Activated naive CD4-positive, alpha-beta T cell treated with anti-CD3 and anti-CD28 coated beads, Interleukin-2, amount 10 ng/mL, durations not matched to agents 7 days and 5 days (primary cell): ENCODE results near the gene PLXNC1.

ENCODE experiments used
- CTCF ChIA-PET: fragments of 350-600 bp; sonication (Branson Sonifier 250); formaldehyde crosslinking; loops from one replicate; lab custom pipeline; 2021; ENCODE audit warnings: antibody characterized with exemption; lab: Charles Lee
- DNase-seq: peaks from one replicate; pipeline ENCODE4 v3.0.0-alpha.2; 2020
- H3K27ac Mint-ChIP-seq: one replicate; pipeline ENCODE4 v1.8.0; 2021; ENCODE audit warnings: mild to moderate bottlenecking, moderate library complexity, mixed read lengths
- H3K27me3 Mint-ChIP-seq: one replicate; pipeline ENCODE4 v1.8.0; 2021; ENCODE audit warnings: mild to moderate bottlenecking, mixed read lengths
- H3K36me3 Mint-ChIP-seq: one replicate; pipeline ENCODE4 v1.8.0; 2021; ENCODE audit warnings: mixed read lengths
- H3K4me1 Mint-ChIP-seq: one replicate; pipeline ENCODE4 v1.8.0; 2021; ENCODE audit warnings: mixed read lengths
- H3K4me3 Mint-ChIP-seq: one replicate; pipeline ENCODE4 v1.8.0; 2021; ENCODE audit warnings: mild to moderate bottlenecking, moderate library complexity, mixed read lengths
- H3K9me3 Mint-ChIP-seq: one replicate; pipeline ENCODE4 v1.8.0; 2021; ENCODE audit warnings: mixed read lengths

The PLXNC1 gene

DNA sequence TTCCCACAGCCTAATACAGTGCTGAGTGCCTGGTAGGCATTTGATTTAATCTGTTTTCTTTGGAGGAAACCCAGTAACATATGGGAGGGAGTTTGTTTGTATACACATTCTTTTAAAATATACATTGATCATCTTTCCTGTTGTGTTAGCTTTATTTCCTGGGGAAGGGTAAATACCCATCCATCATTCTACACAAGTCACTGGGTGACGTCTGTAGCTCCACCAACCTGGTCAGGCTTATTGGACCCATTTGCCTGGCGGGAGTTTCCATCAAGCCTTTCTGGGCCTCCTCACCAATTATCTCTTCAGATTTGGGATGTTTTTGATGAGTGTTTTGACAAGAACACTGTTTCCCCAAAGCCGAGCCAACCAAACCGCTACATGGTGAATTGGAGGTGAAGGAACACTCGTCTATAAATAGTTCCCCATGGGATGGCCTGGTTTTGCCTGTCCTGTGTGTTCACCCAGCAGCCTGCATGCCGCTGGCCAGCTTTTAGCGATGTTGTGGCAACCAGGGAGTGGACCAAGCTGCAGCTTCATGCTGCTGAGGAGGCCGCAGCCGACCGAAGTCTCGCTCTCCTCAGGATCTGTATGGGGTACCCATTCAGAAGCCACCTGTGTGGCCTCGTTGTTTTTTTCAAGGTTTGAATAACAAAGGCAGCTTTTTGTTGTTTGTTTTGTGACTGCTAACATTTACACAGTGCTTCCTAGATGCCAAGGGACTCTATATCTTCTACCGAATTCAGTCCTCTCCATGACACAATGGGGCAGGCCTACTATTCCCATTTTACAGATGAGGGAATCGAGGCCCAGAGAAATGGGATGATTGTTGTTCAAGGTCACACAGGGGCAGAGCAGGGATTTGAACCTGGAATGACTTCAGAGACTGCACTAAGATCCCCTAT lies 22.6 kb downstream of the PLXNC1 start:
- Mint-ChIP-seq H3K27me3 (no peaks in the 10 kb centered on the region), H3K4me3 (no peak overlapping the region), H3K9me3 (no peaks in the 10 kb centered on the region), H3K36me3 (peaks cover 47% of the 10 kb centered on the region), H3K4me1 (peaks cover 70% of the 10 kb centered on the region), H3K27ac (no peak overlapping the region)
- no peak for DNase-seq
- CTCF ChIA-PET = no interaction called here

DNA sequence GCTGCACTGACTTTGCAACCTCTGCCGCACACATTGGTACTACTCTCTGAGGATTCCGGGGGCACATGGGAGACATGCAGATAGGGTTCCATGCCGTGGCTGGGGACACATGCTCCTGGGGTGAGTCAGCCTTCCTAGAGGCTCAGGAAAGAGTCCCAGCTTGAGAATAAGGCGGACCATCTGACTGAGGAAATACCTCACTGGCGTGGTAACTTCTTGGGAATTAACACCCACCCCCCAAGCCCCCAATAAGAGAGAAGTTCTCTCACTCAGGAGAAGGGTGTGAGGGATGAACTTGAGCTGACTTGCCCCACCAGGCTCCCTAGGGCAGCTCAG lies 23.2 kb downstream of the PLXNC1 start:
- Mint-ChIP-seq H3K27ac (no peak overlapping the region), H3K4me1 (peaks cover 74% of the 10 kb centered on the region), H3K9me3 (no peaks in the 10 kb centered on the region), H3K27me3 (no peaks in the 10 kb centered on the region), H3K36me3 (peaks cover 49% of the 10 kb centered on the region), H3K4me3 (no peak overlapping the region)
- CTCF ChIA-PET = no interaction called here
- no peak for DNase-seq

DNA sequence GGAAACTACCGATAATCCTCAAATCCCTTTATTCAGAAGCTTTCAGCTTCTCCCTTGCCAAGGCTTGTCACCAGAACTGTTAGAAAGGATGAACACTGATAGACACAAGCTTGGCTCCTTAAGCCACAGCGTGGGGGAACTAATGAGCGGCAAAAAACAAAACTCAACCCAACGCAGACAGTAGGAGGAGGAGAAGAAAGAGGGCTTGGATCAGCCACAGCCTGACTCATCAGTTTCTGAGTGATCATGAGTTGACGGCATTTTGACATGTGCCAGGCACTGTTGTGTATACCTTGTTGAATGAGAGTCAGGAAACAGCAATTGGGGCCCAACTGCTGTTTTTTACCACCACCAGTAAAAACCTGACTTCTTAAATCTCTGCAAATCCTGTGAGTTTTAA lies 23.7 kb downstream of the PLXNC1 start:
- Mint-ChIP-seq H3K9me3 (no peaks in the 10 kb centered on the region), H3K4me1 (peaks cover 74% of the 10 kb centered on the region), H3K27ac (no peak overlapping the region), H3K27me3 (no peaks in the 10 kb centered on the region), H3K36me3 (peaks cover 49% of the 10 kb centered on the region), H3K4me3 (no peak overlapping the region)
- peak; percentile 25 for DNase-seq
- CTCF ChIA-PET = interaction anchor here (2.0 kb wide), 1 partner anchor 33 kb away, joined by 5 read pairs; no protein-coding TSS in a partner anchor

DNA sequence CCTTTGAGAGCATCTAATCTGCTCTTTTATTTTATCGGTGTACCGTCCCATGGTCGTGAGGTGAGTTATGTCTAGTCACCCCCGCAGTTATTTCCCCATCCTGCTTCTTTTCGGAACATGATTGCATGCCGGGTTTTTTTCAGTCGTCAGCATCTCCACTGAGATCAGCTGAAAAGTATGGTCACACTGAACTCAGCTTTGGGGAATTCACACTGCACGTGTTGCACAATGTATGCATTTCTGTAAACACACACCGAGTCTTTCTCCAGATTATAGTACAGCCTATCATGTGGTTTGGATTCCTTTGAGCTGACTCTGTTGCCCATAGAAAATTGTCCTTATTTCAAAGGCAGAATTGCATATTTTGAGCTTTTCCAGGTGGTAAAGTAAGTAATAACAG lies 24.6 kb downstream of the PLXNC1 start:
- DNase-seq = no peak
- peaks cover 59% of the 10 kb centered on the region for H3K36me3 Mint-ChIP-seq
- peaks cover 76% of the 10 kb centered on the region for H3K4me1 Mint-ChIP-seq
- H3K27me3 Mint-ChIP-seq = no peaks in the 10 kb centered on the region
- H3K4me3 Mint-ChIP-seq = no peak overlapping the region
- peaks cover 7% of the 10 kb centered on the region for H3K9me3 Mint-ChIP-seq
- no peak overlapping the region for H3K27ac Mint-ChIP-seq
- CTCF ChIA-PET = interaction anchor here (1.4 to 2.0 kb wide), 2 partner anchors 22 to 32 kb away, joined by 5 read pairs; no protein-coding TSS in a partner anchor

DNA sequence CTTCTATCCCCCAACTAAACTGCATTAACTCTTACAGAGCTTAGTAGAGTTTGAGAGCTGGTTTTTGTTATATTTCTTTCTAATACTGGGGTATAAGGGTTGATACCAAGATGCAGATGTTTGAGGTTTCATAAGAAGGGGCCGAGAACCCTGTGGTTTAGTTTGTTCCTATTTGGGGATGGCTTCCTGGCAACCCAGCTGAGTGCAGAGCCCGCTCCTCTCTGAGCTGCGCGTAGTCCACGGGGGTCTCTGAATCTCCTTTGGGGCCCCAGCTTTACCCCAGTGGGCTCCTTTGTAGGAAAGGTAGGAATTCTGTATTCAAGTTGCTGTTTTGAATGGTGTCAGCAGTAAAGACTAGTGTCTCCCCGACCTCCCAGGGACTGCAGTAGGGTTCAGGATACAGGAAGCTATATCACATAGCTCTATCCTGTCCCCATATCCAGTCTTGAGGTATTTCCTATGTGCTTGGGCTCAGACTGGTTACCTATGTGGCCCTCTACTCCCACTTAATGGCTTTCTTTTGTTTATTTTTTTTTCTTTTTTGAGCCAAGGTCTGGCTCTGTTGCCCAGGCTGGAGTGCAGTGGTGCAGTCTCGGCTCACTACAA lies 25.4 kb downstream of the PLXNC1 start:
- peaks cover 62% of the 10 kb centered on the region for H3K36me3 Mint-ChIP-seq
- H3K27ac Mint-ChIP-seq = no peak overlapping the region
- H3K4me3 Mint-ChIP-seq = no peak overlapping the region
- peaks cover 68% of the 10 kb centered on the region for H3K4me1 Mint-ChIP-seq
- peaks cover 11% of the 10 kb centered on the region for H3K9me3 Mint-ChIP-seq
- no peaks in the 10 kb centered on the region for H3K27me3 Mint-ChIP-seq
- no peak for DNase-seq
- CTCF ChIA-PET = interaction anchor here (0.6 to 2.0 kb wide), 5 partner anchors 8 to 1828 kb away, joined by 3 to 5 read pairs (median 3); no protein-coding TSS in a partner anchor

DNA sequence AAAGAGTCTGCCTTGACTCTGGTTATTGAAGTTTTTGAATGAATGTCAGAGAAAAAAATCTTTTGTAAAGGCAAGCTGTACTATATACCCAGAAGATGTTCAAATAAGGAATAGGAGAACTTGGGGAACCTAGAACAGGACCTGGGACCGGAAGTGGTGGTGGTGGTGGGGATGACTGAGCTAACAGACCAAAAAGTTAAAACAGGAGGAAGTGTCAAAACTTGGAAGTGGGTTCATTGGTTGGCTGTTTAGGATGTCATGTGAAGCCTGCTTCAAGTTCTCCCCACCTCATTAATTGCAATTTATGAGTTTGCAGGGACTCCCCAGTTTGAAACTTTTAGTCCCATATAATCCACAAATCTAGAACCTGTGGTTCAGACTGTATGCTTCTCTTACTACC lies 26.2 kb downstream of the PLXNC1 start:
- peak overlapping the region; percentile 61 for H3K27ac Mint-ChIP-seq
- peaks cover 64% of the 10 kb centered on the region for H3K36me3 Mint-ChIP-seq
- H3K9me3 Mint-ChIP-seq = peaks cover 11% of the 10 kb centered on the region
- peaks cover 61% of the 10 kb centered on the region for H3K4me1 Mint-ChIP-seq
- peak overlapping the region; percentile 33 for H3K4me3 Mint-ChIP-seq
- no peaks in the 10 kb centered on the region for H3K27me3 Mint-ChIP-seq
- DNase-seq = peak; percentile 74
- CTCF ChIA-PET = interaction anchor here (0.6 to 1.0 kb wide), 4 partner anchors 8 to 1829 kb away, joined by 3 read pairs; no protein-coding TSS in a partner anchor

DNA sequence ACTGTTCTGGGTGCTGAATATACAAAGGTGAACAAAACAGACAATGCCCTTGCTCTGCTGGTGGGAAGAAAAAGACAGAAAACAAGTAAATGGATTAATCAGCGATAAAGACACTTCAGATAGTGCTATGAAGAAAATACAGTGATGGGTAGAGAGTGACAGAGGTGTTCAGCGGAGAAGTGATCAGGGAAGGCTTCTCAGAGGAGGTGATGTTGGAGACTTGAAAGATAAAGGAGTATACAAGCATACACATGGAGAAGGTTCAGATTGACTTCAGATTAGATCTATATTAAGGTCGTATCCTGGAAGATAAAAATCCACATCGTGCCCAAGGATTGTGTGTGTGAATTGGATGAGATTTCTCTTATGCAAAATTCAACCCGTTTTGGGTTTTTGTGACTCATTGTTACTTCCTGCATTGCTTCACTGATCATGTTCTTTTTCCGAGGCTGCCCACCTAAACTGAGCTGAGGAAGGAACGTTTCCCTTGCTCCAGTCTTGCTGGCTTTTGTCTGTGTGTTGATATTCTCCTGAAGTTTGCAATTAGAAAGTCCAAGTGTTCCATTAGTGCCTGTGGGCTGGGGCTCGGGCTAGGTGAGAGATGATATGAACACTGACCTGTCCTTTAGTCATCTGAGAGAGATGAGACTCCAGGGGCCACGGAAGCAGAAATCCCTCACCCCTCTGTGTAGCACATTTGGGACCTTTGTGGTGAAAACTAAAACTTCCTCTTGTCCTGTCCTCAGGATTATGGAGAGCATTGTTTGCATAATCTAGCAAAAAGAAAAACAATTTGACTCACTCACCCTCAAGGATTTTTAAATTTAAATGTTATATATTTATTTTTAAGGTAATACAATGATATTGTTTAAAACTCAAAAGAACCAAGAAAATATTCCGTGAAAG lies 27.6 kb downstream of the PLXNC1 start:
- H3K27me3 Mint-ChIP-seq = no peaks in the 10 kb centered on the region
- H3K9me3 Mint-ChIP-seq = peaks cover 11% of the 10 kb centered on the region
- CTCF ChIA-PET = no interaction called here
- DNase-seq = no peak
- no peak overlapping the region for H3K4me3 Mint-ChIP-seq
- no peak overlapping the region for H3K27ac Mint-ChIP-seq
- H3K36me3 Mint-ChIP-seq = peaks cover 63% of the 10 kb centered on the region
- H3K4me1 Mint-ChIP-seq = peaks cover 61% of the 10 kb centered on the region

DNA sequence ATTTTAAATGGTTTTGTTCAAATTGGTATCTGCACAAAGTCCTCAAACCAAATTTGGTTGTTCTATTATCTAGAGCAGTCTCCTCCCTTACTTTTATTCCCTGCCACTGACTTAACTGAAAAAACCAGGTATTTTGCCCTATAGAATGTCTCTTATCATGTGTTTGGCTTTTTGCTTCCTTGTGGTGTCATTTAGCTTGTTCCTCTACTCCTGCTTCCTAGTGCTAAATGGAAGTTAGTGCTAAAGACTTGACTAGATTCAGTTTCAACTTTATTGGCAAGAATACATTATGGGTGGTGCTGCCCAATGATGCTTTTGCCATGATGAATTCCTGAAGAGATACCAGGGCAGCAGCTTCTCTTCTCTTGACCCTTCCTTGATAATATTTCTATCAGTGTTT lies 29.7 kb downstream of the PLXNC1 start:
- Mint-ChIP-seq H3K4me3 (no peak overlapping the region), H3K9me3 (peaks cover 11% of the 10 kb centered on the region), H3K27ac (no peak overlapping the region), H3K4me1 (peaks cover 49% of the 10 kb centered on the region), H3K36me3 (peaks cover 55% of the 10 kb centered on the region), H3K27me3 (no peaks in the 10 kb centered on the region)
- CTCF ChIA-PET = interaction anchor here (0.9 to 1.5 kb wide), 2 partner anchors 12 to 31 kb away, joined by 3 to 4 read pairs; no protein-coding TSS in a partner anchor
- DNase-seq = no peak

DNA sequence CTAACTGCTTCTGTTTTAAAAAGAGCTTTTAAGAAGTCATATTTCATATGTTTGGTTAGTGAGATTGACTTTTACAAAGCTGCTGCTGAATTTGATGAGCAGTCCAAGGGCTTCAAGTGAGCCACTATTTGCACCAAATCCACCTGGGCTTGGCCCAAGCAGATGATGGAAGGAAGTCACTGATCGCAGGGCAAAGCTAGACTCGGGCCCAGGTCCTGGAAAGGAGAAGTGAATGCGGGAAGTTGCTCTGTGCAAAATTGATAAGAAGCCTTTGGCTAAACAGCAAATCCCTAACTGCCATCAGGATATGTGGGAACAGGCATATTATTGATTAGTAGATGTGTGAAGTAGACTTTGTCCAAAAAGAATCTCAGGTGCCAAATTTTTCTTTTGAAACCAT lies 30.5 kb downstream of the PLXNC1 start:
- DNase-seq = no peak
- H3K9me3 Mint-ChIP-seq = peaks cover 11% of the 10 kb centered on the region
- H3K27ac Mint-ChIP-seq = no peak overlapping the region
- H3K4me3 Mint-ChIP-seq = no peak overlapping the region
- CTCF ChIA-PET = interaction anchor here (0.9 to 1.5 kb wide), 2 partner anchors 11 to 30 kb away, joined by 3 to 4 read pairs; no protein-coding TSS in a partner anchor
- peaks cover 61% of the 10 kb centered on the region for H3K36me3 Mint-ChIP-seq
- H3K27me3 Mint-ChIP-seq = no peaks in the 10 kb centered on the region
- peaks cover 43% of the 10 kb centered on the region for H3K4me1 Mint-ChIP-seq

DNA sequence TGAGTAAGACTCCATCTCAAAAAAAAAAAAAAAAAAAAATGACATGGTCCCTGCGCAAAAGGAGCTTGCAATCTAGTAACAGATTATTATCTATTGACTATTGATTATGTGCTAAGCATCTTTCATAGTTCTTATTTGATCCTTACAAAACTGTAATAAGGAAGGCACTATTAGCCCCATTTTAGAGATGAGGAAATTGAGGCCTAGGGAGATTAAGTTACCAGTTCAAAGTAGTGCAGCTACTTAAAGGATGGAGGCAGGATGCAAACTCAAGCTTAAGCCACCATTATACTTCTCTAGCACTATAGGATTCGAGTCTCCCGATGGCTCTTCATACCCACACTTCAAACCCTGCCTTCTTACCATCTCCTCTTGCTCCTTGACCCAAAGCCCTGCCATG lies 31.3 kb downstream of the PLXNC1 start:
- Mint-ChIP-seq H3K4me3 (no peak overlapping the region), H3K36me3 (peaks cover 58% of the 10 kb centered on the region), H3K27ac (no peak overlapping the region), H3K4me1 (peaks cover 35% of the 10 kb centered on the region), H3K27me3 (no peaks in the 10 kb centered on the region), H3K9me3 (peaks cover 11% of the 10 kb centered on the region)
- CTCF ChIA-PET = interaction anchor here (0.8 to 1.5 kb wide), 2 partner anchors 10 to 64 kb away, joined by 3 read pairs; no protein-coding TSS in a partner anchor
- DNase-seq = no peak

DNA sequence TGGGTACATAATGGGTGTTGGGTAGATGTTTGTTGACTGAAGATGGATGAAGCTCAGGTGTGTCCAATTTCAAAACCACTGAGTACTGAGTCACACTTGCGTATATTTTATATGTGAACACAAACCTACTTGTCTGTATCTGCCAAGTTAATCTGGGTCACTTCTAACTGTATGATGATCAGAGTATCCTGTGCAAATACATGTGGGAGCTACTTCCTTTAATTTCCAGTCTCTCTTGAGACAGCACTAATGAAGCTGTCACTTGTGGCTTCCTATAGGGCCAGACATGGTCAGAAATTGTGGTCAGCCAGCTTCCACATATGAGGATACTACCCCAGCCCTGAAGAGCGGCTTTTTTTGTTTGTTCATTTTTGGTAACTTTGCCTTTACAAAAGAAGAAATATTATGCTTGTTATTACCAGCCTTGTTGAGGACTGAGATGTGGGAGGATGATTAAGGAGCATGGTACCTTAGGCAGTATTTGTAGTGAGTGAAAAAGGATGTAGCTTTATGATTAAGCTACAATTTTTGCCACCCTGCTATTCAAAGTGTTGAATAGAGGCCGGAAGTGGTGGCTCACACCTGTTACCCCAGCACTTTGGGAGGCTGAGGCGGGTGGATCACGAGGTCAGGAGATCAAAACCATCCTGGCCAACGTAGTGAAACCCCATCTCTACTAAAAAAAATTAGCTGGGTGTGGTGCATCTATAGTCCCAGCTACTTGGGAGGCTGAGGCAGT lies 32.4 kb downstream of the PLXNC1 start:
- H3K36me3 Mint-ChIP-seq = peaks cover 63% of the 10 kb centered on the region
- DNase-seq = no peak
- H3K27me3 Mint-ChIP-seq = no peaks in the 10 kb centered on the region
- peaks cover 27% of the 10 kb centered on the region for H3K4me1 Mint-ChIP-seq
- H3K9me3 Mint-ChIP-seq = peaks cover 11% of the 10 kb centered on the region
- CTCF ChIA-PET = no interaction called here
- H3K4me3 Mint-ChIP-seq = no peak overlapping the region
- no peak overlapping the region for H3K27ac Mint-ChIP-seq

DNA sequence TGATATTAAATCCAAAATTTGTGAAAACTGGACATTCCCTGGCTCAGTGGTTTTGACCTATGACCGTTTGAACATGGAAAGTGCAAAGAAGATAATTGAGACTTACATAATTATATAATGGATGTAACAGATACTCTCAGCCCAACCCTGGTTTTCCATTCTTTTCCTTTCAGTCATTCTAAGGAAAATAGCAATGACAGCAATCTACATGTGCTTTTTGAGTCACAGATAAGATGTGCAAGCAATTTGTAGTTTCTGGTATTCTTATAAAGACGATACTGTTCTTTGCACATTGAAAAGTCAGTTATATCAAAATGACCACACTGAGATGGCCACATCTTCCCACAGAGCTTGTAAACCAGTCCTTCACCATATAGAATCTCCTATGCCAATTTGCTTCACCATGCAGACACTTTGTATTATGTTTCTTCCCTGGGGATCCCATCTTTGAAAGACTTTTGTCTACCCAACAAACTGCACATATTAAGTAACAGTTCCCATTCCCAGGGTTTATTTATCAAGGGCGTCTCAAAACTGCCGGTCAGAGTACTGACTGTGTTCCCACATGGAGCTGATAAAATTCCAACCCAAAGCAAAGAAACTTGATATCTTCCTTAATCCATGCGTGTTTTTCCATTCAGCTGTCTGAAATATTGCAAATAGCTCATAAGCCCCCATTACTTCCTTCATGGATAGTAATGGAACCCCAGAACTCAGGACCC lies 34.8 kb downstream of the PLXNC1 start:
- CTCF ChIA-PET = no interaction called here
- Mint-ChIP-seq H3K27ac (no peak overlapping the region), H3K27me3 (no peaks in the 10 kb centered on the region), H3K36me3 (peaks cover 46% of the 10 kb centered on the region), H3K4me3 (no peak overlapping the region), H3K4me1 (peaks cover 18% of the 10 kb centered on the region), H3K9me3 (peaks cover 3% of the 10 kb centered on the region)
- DNase-seq = no peak
